ENCODE data around the gene VBP1.
"Not testable (repeated sequence)": the region's sequence is repeated elsewhere in the genome, so short reads cannot be mapped to it uniquely, and the experiment has no call there.

Gene VBP1

DNA sequence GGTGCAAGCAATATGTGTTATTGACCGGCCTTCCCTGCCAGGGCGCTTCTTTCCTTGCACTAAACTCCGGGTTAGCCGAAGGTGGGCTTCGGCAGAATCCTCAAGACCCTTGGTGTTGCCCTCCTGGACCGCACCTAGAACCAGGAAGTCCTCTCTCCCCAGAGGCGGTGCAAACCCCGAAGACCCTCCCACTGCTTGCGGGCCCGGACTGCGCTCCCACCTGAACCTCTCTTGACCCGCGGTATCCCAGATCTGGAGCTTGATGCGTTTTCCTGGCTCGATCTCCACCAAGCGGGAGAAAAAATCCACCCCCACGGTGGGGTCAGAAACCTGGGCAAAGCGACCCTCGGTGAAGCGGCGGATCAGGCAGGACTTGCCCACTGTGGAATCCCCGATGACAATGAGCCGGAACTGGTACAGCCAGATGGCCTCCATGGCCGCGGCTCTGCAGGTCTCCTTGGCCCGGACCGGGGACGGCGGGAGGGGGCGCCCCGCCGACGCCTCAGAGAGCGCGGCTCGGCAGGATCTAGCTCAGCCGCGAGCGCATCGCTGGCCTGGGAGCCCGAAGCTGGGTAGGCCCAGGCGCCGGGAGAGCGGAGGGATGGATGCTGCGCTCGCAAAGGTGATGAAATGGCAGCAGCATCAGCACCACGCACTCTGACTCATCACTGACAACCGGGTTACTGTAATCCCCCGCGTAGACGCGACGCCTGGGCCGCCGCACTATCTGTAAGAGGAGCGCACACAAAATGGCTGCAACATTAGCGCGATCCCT lies 47.8 kb downstream of the VBP1 start, which contains the start of gene RAB39B:
RAB39B (minus strand) TSS at position 638 of the 775 bp plus-strand sequence; CDS start at position 435, 203 bp downstream.
- peak; percentile 31 for DNase-seq (ENCODE audit: low spot score)

DNA sequence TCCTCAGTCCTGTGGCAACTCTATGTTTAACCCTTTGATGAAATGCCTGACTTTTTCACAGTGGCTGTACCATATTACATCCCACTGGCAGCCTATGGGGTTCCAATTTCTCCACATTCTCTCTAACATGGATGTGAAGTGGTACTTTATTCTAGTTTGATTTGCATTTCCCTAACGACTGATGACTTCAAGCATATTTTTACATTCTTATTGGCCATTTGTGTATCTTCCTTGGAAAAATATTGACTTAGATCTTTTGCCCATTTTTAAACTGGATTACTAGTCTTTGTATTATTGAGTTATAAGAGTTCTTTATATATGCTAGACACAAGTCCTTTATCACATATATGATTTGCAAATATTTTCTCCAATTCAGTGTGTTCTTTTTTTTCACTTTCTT lies 50.2 kb downstream of the VBP1 start:
- no peak for DNase-seq (ENCODE audit: low spot score)

GRCh38 chrX:155267995-155268394 lies 51.7 kb downstream of the VBP1 start:
- not testable (repeated sequence) for DNase-seq (ENCODE audit: low spot score)

- no peak for DNase-seq (ENCODE audit: low spot score)
Measured at GRCh38 chrX:155270969-155271368, 54.7 kb downstream of the VBP1 start.

GRCh38 chrX:155279873-155280272 lies 63.6 kb downstream of the VBP1 start:
- no peak for DNase-seq (ENCODE audit: low spot score)

All from germinal center (tissue), 1 donor.